GM18505 (cell line): Measurements from ENCODE around the gene PML.
A peak's percentile ranks its signal among the peaks of the same experiment; 100 is the strongest.
"Not testable (repeated sequence)": the region's sequence is repeated elsewhere in the genome, so short reads cannot be mapped to it uniquely, and the experiment has no call there.

Experiments used
- ATAC-seq: cut with Tn5 transposase; IDR thresholded peaks from one replicate; pipeline ENCODE4 v1.9.1; 2021; ENCODE audit not compliant: unreplicated experiment
- POLR2A ChIP-seq: IDR thresholded peaks from 4 replicates; pipeline ENCODE4 v1.6.1; 2011; ENCODE audit warnings: borderline replicate concordance; ENCODE audit not compliant: insufficient read depth, insufficient read length; ENCODE audit errors: extremely low read depth

PML gene

DNA sequence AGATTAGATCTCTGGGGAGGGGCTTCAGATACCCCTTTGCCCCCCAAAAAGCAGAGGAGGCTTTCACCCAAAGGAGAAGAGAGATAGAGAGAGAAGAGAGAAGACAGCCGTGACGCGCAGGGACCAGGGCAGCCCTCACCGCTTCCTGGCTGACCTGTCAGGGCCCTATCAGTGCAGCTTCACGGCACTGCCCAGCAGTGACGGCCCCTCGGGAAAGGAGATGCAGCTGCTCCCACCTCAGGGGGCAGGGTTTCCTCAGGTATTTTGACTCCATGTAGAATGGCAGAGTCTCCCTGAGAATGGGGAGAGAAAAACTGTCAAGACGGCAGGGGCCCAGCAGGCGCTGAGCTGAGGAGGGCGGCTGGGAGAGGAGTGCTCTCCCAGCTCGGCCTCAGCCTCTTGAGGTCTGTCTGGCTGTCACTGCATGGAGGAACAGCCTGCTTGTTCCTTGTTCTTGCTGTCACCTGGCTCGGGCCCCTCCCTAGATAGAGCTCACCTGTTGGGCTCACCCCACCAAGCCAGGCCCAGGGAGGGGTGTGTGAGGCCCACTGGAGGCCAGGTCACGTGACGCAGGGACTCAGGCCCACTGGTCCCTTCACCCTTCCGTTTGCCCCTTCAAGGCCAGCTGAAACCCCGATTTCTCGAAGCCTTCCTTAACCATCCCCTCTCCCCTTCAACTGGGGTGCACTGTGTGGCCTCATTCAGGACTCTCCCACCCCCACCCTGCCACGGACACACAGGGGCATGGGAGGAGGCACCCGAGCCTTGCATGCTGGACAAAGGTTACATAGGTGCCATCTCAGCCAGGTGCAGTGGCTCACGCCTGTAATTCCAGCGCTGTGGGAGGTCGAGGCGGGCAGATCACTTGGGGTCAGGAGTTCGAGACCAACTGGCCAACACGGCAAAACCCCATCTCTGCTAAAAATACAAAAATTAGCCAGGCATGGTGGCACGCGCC lies 40.0 kb upstream of the PML start:
- no peak for TF ChIP-seq POLR2A
- ATAC-seq: no peak

DNA sequence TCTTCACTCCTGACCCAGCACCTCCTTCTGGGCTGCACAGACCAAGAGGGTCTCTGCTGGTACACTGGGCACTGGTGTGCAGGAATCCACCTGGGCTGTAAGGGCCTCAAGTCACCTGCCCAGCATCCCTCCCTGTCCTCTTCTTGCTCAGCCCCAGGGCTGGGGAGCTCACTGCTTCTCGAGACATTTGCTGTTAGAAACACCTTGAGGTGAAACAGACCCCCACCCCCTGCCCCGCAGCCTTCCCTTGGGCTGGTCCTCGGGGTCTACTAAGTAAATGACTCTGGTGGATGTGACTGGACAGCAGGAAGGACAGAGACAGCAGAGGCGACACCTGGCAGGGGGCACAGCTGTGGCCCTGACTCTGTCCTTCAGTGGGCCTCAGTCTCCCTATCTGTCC lies 39.2 kb upstream of the PML start:
- no peak for TF ChIP-seq POLR2A

DNA sequence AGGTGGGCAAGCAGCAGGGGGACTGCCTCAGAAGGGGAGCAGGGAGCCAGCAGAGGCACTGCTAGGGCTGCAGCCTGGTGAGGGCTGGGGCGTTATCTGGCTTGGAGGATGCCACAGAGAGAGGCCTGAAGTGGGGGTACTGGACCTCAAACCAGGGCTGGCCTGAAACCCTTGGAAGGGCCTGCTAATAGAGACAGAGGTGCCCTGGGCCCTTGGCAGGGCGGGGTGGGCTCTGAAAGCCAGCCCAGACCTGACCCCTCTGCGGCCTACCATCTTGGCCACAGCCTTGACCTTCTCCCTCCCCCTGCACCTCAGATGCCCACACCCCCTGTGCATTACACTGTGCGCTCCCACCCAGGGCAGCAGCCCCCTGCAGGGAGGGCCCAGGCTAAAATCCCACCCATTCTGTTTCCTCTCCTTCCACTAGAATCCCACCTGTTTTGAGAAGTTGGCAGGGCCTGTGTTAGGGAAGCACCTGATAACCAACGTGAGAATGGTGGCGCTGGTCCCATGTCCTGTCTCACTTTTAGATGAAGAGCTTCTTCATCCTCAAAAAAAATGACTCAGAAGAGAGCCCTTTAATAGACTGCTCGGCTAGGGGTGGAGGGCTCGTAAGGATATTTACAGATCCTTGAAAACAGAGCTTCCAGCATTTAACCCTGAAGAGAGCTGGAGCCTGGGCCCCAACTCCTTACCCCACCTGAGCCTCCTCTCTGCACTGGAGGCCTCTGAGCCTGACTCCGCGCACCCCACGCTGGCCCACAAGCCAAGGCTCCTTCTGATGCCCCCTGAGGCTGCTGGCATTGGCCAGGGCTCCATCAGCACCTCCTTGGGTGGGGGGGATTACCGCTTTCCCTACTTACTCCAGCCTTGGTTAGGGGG lies 38.4 kb upstream of the PML start:
- TF ChIP-seq POLR2A: no peak
- no peak for ATAC-seq

More for the DNA sequence above, 39.2 kb upstream of the PML start:
- ATAC-seq: no peak

DNA sequence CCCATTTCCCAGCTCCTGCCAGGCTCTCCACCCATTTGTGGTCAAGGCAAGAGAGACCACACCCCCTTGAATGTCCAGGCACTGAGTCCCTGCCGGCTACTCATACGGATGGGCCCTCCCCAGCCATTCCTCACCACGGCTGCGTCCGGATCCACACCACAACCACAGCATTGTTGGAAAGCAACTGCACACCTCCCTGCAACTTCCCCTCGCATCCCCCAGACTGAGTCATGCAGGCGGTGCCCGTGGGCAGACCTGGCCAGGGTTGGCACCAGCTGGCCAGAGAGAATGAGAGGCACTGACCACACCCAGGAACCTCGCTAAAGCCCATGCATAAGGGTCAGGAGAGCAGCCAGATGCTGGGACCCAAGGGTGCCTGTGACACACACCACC lies 37.8 kb upstream of the PML start:
- TF ChIP-seq POLR2A: no peak
- ATAC-seq: no peak

DNA sequence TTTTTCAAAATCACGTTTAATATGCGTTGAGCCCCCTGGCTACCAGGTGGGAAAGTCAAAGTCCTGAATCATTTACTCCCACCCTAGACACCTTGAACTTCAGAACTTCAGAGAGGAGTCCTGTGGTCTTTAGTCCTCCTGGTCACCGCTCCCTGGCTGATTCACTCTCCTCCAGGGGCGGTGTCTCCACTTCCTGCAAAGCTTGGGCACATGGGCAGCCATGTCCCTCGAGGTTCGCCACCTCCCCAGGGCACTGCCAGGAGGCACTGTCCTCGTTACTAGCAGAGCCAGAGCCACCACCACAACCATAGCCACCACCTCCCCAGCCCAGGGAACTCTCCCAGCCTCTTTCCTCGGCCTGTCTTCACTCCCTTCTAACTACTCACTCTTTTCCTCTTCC lies 37.2 kb upstream of the PML start:
- ATAC-seq: no peak
- no peak for TF ChIP-seq POLR2A

DNA sequence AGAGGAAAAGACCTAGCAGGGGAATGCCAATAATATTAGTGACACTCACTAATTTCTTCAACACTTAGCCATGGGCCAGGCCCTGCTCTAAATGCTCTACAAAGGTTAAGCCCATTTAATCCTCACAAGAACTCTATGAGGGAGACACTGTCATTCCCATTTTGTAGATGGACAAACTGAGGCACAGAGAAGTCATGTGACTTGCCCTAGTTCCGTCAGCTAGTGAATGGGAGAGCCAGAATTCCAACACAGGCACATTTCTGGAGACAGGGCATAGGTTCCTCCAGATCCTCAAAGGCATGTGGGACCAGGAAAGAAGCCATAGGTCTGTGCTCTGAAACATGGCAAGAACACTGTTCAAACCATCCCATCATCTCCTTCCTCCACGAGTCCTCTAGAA lies 36.7 kb upstream of the PML start:
- ATAC-seq: no peak
- TF ChIP-seq POLR2A: no peak

DNA sequence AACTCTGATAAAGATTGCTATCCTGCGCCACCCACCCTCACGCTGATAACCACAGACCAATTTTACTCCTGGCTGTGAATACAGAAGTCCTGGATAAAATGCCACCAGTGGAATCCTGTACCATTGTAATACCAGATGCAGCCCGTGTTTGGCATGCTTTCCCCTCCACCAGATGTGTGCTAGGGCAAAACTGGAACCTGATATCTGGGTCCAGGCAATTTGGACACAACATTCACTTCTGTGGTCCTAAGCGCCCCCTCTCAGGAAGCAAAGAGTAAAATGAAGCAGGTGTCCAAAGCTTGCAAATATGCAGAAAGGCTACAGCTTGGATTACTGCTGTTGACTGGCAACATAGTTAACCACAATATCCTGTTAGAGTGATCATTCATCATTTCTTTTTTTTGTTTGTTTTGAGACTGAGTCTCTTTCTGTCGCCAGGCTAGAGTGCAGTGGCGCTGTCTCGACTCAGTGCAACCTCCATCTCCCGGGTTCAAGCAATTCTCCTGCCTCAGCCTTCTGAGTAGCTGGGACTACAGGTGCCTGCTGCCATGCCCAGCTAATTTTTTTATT lies 35.4 kb upstream of the PML start:
- TF ChIP-seq POLR2A: no peak
- no peak for ATAC-seq

- TF ChIP-seq POLR2A: no peak
- no peak for ATAC-seq
Observed at GRCh38 chr15:73959801-73960200, 34.7 kb upstream of the PML start.

DNA sequence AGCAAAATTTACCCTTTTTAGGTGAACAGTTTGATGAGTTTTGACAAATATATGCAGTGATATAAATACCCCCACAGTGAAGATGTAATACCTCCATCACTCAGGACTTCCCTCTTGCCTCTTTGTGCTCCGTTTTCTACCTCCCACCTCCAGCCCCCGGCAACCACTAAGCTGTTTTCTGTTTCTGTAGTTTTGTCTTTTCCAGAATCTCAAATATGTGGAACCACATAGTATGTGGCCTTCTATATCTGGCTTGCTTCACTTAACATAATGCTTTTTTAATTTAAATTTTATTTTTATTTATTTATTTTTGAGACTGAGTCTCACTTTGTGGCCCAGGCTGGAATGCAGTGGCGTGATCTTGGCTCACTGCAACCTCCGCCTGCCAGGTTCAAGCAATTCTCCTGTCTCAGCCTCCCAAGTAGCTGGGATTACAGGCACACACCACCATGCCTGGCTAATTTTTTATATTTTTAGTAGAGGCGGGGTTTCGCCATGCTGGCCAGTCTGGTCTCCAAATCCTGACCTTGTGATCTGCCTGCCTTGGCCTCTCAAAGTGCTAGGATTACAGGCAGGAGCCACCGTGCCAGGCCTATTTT lies 33.9 kb upstream of the PML start:
- not testable (repeated sequence) for ATAC-seq

GRCh38 chr15:73962433-73962832 lies 32.1 kb upstream of the PML start:
- no peak for ATAC-seq
- no peak for TF ChIP-seq POLR2A

GRCh38 chr15:73964736-73965093 lies 29.8 kb upstream of the PML start:
- ATAC-seq: peak; percentile 60
- no peak for TF ChIP-seq POLR2A

DNA sequence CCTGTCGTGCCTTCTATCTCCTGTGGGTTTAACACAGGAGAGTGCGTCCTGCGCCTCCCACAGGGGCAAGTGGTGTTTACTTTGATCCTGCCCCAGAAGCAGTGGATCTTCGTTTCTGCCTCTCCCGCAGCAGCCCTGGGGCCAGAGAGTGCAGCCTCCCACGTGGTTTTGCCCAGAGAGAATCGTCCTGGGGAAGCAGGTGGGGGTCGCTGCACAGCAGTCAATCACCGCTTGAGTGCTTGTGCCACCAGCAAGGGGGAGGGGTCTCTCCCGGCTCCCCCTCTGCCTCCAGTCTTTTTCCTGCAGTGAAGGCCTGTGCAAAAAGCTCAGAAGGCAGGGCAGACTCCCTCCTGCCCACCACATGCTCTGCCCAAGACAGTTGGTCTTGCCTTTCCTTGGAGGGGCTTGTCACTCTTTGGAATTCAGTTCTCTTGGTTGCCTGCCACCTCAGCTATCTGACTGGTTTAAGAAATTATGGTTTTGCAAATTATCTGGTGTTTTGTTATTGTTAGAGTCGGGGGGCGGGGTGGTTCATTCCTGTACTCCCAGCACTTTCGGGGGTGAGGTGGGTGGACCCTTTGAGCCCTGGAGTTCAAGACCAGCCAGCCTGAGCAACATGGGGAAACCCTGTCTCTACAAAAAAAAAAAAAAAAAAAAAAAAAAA lies 29.3 kb upstream of the PML start:
- TF ChIP-seq POLR2A: no peak

DNA sequence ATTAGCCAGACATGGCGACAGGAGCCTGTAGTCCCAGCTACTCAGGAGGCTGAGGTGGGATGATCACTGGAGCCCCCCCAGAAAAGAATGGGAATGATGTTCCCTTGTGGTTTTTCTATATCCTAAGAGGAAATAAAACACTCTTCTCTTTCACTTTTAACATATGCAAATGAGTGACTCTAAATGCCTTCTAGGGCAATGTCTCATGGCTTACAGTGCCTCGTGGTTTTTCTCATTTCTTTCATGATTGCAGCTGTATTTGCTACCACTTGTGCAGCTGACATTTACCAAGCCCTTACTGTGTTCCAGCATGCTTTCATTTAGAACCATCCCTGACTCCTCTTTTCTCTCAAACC lies 28.8 kb upstream of the PML start:
- ATAC-seq: no peak
- TF ChIP-seq POLR2A: no peak

More for the DNA sequence above, 29.3 kb upstream of the PML start:
- peak; percentile 16 for ATAC-seq
